ENCODE results near the gene WDR45.

The WDR45 gene

DNA sequence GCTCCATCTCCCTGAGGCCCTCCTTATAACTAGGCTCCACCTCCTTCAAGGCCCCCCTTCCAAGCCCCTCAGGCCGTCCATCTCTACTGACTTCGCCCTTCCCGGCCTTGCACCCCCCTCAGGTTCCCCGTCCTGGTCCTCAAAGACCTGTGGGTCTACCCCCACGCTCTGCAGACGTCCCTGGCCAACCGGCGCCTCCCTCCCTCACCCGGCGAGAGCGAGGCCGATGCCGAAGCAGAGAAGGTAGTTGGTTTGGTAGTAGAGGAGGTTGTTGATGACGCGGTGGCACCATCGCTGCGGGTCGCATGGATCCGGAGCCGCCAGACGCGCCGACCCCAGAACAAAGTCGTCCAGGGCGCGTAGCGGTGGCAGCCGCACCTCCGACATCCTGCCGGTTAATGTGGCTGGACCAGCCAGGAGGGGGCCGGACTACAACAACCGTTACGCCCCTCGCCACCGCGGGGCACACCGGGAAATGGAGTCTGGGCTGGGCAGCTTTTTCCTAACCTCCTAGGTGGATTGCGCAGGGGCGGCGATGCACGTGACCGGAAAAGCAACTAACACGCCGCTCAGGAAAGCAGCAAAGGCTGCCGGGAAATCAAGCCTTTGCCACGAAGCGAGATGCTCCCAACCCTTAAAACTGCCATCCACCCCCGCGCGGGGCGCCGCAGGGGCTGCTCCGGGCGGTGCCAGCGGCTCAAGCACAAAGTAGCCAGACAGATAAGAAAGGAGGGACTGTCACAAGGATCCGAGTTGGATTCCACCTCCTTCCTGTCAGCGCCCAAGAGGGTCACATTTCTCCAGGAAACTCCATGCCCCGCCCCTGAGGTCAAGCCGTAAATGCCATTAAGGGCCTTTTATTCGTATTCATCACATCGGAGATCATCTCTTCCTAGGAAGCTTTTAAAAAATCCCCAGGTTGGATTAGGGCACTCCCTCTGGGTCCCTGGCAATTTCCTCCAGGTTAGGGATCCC lies 5.8 kb downstream of the WDR45 start, which contains the start of gene PRAF2:
TSS of gene PRAF2 (minus strand) at position 402 of the 975 bp plus-strand sequence. CDS start at position 387, 15 bp downstream.
- peak; percentile 79 to 80 for DNase-seq (ENCODE audit: low read depth in 2 of 2)

- DNase-seq (ENCODE audit: low read depth in 2 of 2): no peak
These were observed 7.0 kb downstream of the WDR45 start for GRCh38 chrX:49072712-49073095.

GRCh38 chrX:49071877-49072711 lies 7.6 kb downstream of the WDR45 start:
- DNase-seq (ENCODE audit: low read depth in 2 of 2): no peak

GRCh38 chrX:49070988-49071387 lies 8.7 kb downstream of the WDR45 start:
- no peak for DNase-seq (ENCODE audit: low read depth in 2 of 2)

GRCh38 chrX:49069038-49069437 lies 10.6 kb downstream of the WDR45 start:
- DNase-seq (ENCODE audit: low read depth in 2 of 2): no peak

- DNase-seq (ENCODE audit: low read depth in 2 of 2): no peak
These were observed 12.2 kb downstream of the WDR45 start for GRCh38 chrX:49067285-49068120.

DNA sequence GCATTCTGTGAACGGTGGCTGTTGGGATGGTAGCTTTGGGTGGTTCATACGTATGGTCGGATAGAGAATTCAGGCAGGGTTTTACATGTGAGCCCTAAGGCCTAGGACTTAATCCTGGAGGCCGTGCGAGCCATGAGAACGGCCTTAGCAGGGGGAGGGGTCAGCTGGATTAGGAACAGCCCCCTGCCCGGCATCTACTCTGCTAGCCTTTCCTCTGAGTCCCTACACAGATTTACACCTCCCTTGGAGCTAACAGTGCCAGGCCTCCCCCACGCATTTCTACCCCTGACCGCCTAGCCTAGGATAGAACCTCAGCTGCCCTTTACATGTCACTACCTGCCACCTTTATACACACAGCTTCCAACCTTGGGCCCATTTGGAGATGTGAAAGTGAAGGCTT lies 13.0 kb downstream of the WDR45 start:
- no peak for DNase-seq (ENCODE audit: low read depth in 2 of 2)

GRCh38 chrX:49066278-49066677 lies 13.4 kb downstream of the WDR45 start:
- no peak for DNase-seq (ENCODE audit: low read depth in 2 of 2)

- DNase-seq (ENCODE audit: low read depth in 2 of 2): no peak
These were observed 15.0 kb downstream of the WDR45 start for GRCh38 chrX:49064735-49065134.

GRCh38 chrX:49064303-49064702 lies 15.4 kb downstream of the WDR45 start:
- no peak for DNase-seq (ENCODE audit: low read depth in 2 of 2)

DNA sequence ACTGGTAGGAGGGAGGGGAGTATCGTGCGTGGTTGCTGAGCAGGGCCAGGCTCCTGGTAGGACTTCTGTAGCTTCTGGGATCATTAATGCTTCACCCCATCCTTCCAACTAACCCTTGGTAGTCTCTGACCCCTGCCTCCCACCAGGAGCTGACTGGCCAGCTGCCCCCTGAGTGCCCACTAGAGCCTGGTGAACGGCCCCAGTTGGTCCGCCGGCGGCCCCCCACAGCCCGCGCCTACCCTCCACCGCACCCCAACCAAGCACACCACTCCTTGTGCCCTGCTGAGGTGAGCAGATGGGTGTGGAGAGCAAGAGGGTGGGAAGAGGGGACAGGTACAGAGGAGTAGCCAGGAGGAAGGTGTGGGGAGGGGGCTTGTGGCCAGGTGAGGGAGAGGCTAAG lies 16.0 kb downstream of the WDR45 start:
- DNase-seq (ENCODE audit: low read depth in 2 of 2): no peak

GRCh38 chrX:49061916-49062315 lies 17.8 kb downstream of the WDR45 start:
- DNase-seq (ENCODE audit: low read depth in 2 of 2): no peak

DNA sequence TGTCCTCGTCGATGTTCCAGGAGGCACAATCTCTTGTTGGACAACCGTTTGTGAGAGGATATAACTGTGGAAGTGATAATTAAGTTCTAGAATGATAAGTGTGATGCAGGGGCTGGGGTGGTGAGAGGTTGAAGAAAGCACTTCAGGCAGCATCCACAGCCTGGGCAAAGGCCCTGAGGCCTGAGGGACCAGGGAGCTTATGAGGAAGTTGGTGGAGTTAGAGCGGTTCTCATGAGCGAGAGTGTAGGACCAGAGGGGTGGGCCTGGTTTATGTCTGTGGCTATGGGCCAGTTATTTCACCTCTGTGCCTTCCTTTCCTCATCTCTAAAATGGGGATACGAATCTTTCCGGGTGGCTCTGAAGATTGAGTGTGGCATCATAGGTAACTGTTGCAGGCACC lies 18.2 kb downstream of the WDR45 start:
- no peak for DNase-seq (ENCODE audit: low read depth in 2 of 2)

DNA sequence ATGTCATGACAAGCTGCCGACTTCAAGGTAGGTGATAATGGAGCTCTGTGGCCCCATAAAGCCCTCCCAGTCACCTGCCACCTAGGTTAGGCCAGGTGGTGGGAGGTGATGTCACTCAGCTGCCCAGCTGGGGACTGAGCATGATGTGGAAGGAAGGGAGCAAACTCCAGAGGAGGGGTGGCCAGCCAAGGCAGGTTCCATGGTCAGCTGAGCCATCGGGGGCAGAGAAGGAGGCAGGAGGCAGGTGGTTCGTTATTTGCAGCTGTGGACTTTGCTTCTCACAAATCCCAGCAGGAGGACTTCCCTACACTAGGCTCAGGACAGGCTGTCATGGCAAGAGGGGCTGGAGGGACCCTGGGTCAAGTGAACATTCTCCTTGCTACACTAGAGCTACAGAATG lies 18.8 kb downstream of the WDR45 start:
- DNase-seq (ENCODE audit: low read depth in 2 of 2): no peak

DNA sequence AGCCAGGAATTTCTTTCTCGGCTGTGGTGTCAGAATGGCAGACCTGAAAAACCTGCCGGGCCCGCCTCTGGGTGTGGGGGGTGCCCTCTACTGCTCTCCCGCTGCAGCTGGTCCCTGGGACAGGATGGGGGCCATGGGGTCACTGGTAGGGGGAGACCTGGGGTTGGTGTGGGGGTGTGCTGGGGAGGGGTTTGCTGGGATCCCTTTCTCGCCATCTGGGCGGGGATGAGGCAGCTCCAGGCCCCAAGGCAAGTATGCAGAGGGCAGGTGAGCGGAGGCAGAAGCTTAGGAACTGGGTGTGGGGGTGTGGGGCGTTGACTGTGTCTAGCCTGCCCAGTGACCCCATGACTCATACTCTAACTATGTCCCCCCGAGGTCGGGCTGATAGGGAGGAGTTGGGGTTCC lies 20.0 kb downstream of the WDR45 start:
- DNase-seq (ENCODE audit: low read depth in 2 of 2): no peak

DNA sequence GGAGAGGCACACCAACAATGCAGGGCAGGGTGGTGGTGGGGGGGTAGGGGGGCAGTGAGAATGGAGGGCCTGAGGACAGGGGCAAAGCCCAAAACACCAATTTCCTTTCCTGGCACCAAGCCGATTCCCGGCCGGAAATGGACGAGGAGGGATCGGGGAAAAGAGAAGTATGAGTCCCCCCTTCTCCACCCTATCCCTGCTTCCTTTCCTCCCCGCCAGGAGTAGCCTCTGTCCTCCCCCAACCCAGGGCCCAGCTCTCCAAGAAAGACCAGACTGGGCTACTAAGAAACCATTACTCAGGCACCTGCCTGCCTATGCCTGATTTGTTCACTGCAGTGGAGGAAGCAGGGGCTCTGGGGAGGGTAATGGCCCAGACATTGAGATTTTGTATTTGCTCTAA lies 20.5 kb downstream of the WDR45 start:
- no peak for DNase-seq (ENCODE audit: low read depth in 2 of 2)

- no peak for DNase-seq (ENCODE audit: low read depth in 2 of 2)
These were observed 20.9 kb downstream of the WDR45 start, which contains the start of gene CCDC120 for GRCh38 chrX:49058794-49059193. CCDC120 (plus strand) TSS chrX:49058999; CDS start chrX:49062042, 3,043 bp downstream.

DNA sequence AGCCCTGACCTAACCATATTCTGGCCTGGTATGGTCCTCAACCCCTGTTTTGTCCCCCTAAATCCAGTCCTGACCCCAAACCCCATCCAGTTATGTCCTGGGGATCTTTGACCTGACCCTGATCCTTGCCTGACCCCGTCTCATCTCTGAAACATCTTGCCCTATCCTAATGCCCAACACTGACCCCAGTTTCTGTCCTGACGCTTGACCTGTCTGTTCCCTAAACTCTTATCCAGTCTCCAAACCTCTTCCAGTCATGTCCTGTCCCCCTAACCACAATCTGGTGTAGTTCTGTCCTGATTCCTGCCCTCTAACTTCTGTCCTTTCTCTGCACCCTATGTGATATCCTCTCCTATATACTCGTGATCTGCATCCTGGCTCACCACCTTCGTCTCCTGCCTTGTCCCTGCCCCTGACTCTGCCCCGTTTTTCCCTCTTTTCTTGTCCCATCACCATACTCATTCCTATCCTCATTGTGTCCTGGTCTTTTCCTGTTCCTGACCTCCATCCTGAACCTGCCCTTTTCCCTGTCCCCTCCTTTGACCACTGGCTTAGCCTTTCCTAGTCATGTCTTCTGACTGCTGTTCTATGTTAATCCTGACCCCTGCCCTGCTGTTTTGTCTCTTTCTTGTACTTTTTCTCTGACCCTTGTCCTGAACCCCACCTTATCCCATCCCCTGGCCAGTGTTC lies 25.5 kb downstream of the WDR45 start:
- DNase-seq (ENCODE audit: low read depth in 2 of 2): no peak

DNA sequence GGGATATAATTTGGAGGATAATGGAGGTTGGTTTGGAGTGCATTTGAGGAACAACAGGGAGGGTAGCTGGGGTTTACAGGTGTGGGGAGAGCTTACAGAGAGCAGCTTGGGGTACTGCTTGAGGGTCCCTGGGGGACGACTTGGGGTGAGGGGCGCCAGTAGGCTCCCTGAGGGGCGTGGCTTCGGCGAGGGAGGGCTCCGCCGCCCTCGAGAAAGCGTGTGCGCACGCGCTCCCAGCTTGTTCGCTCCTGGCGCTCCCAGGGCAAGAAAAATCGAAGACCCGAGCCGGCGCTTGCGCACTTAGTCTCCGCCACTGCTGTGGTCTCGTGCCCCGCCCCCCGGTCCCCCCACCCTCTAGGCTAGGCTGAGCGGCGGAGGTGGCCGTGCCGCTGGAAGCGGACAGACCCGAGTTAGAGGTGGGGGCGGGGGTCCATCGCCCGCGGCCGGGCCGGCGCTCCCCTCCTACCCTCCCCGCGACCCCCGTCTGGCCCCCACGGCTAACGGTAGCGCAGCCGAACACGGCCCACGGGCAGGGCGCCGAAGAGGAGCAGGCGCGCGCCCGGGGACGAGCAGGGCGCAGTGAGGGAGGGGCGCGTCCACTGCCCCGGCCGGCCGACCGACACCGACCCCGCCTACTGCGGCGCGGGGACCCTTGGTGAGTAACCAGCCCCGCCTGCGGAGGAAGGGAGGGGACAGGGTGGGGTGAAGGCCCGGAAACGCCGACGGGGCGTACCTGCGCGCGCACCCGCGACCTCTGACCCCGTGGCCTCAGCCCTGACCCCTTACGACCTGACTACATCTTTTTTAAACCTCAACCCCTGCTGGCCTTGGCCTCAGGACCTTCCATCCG lies 26.2 kb downstream of the WDR45 start:
- DNase-seq (ENCODE audit: low read depth in 2 of 2): no peak

DNA sequence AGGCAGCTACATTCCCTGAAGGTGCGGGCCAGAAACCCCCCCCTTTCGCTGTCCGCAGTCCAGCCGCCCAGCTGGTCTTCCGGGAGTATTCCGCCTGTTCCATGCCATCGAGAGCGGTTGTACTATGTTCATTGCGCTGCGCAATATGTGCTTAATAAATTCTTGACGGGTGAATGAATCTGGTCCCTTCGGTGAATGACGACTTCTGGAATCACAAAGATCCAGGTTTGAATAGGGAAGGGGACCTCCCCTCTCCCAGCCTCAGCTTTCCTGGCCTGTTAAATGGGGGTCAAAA lies 35.8 kb downstream of the WDR45 start:
- no peak for DNase-seq (ENCODE audit: low read depth in 2 of 2)
